ENCODE results near the gene PIGZ. TPM values are rescaled to one million over a fixed set of nuclear protein-coding genes. Genes with fewer than 3 reads are reported as not detected.

PIGZ gene
- total RNA-seq, 1 experiment from 2014 or later, result 0.55 TPM

- Histone ChIP-seq H3K27me3 (ENCODE audit: control insufficient read depth, insufficient read depth, low read length) (no peaks in the 10 kb centered on the region), H3K36me3 (replicated peaks; ENCODE audit: control insufficient read depth, insufficient read depth, low read length) (no peaks in the 10 kb centered on the region), H3K4me3 (ENCODE audit: insufficient read depth, low read depth, low read length) (no peak overlapping the region)
- peak; percentile 57 for DNase-seq
Observed at GRCh38 chr3:196994056-196994455, 25.4 kb upstream of the PIGZ start.

GRCh38 chr3:196992461-196993065 is 23.9 kb upstream of the PIGZ start:
- H3K36me3 ChIP-seq (replicated peaks; ENCODE audit: control insufficient read depth, insufficient read depth, low read length), result no peaks in the 10 kb centered on the region
- DNase-seq, result no peak
- no peak overlapping the region for H3K4me3 ChIP-seq (ENCODE audit: insufficient read depth, low read depth, low read length)
- H3K27me3 ChIP-seq (ENCODE audit: control insufficient read depth, insufficient read depth, low read length), result no peaks in the 10 kb centered on the region

GRCh38 chr3:196991581-196992460 is 23.2 kb upstream of the PIGZ start:
- DNase-seq, result peak; percentile 54
- Histone ChIP-seq H3K4me3 (ENCODE audit: insufficient read depth, low read depth, low read length) (no peak overlapping the region), H3K36me3 (replicated peaks; ENCODE audit: control insufficient read depth, insufficient read depth, low read length) (no peaks in the 10 kb centered on the region), H3K27me3 (ENCODE audit: control insufficient read depth, insufficient read depth, low read length) (no peaks in the 10 kb centered on the region)

GRCh38 chr3:196990601-196991007 is 22.0 kb upstream of the PIGZ start:
- peak; percentile 35 for DNase-seq
- H3K36me3 ChIP-seq (replicated peaks; ENCODE audit: control insufficient read depth, insufficient read depth, low read length), result no peaks in the 10 kb centered on the region
- no peaks in the 10 kb centered on the region for H3K27me3 ChIP-seq (ENCODE audit: control insufficient read depth, insufficient read depth, low read length)
- no peak overlapping the region for H3K4me3 ChIP-seq (ENCODE audit: insufficient read depth, low read depth, low read length)

GRCh38 chr3:196989721-196990262 is 21.2 kb upstream of the PIGZ start:
- H3K4me3 ChIP-seq (ENCODE audit: insufficient read depth, low read depth, low read length), result no peak overlapping the region
- H3K27me3 ChIP-seq (ENCODE audit: control insufficient read depth, insufficient read depth, low read length), result no peaks in the 10 kb centered on the region
- no peak for DNase-seq
- no peaks in the 10 kb centered on the region for H3K36me3 ChIP-seq (replicated peaks; ENCODE audit: control insufficient read depth, insufficient read depth, low read length)

- no peaks in the 10 kb centered on the region for H3K36me3 ChIP-seq (replicated peaks; ENCODE audit: control insufficient read depth, insufficient read depth, low read length)
- DNase-seq, result peak; percentile 81
- H3K27me3 ChIP-seq (ENCODE audit: control insufficient read depth, insufficient read depth, low read length), result no peaks in the 10 kb centered on the region
- H3K4me3 ChIP-seq (ENCODE audit: insufficient read depth, low read depth, low read length), result no peak overlapping the region
Observed at GRCh38 chr3:196988241-196989029, 19.8 kb upstream of the PIGZ start.

- no peak overlapping the region for H3K4me3 ChIP-seq (ENCODE audit: insufficient read depth, low read depth, low read length)
- no peaks in the 10 kb centered on the region for H3K36me3 ChIP-seq (replicated peaks; ENCODE audit: control insufficient read depth, insufficient read depth, low read length)
- H3K27me3 ChIP-seq (ENCODE audit: control insufficient read depth, insufficient read depth, low read length), result no peaks in the 10 kb centered on the region
- no peak for DNase-seq
Observed at GRCh38 chr3:196987022-196987421, 18.4 kb upstream of the PIGZ start.

GRCh38 chr3:196985954-196986885 is 17.6 kb upstream of the PIGZ start:
- no peak for DNase-seq

GRCh38 chr3:196985298-196985697 is 16.7 kb upstream of the PIGZ start:
- Histone ChIP-seq H3K27me3 (ENCODE audit: control insufficient read depth, insufficient read depth, low read length) (no peaks in the 10 kb centered on the region), H3K4me3 (ENCODE audit: insufficient read depth, low read depth, low read length) (no peak overlapping the region), H3K36me3 (replicated peaks; ENCODE audit: control insufficient read depth, insufficient read depth, low read length) (no peaks in the 10 kb centered on the region)
- DNase-seq, result no peak

More at GRCh38 chr3:196985954-196986885, 17.6 kb upstream of the PIGZ start:
- no peaks in the 10 kb centered on the region for H3K36me3 ChIP-seq (replicated peaks; ENCODE audit: control insufficient read depth, insufficient read depth, low read length)
- no peaks in the 10 kb centered on the region for H3K27me3 ChIP-seq (ENCODE audit: control insufficient read depth, insufficient read depth, low read length)
- no peak overlapping the region for H3K4me3 ChIP-seq (ENCODE audit: insufficient read depth, low read depth, low read length)

- Histone ChIP-seq H3K27me3 (ENCODE audit: control insufficient read depth, insufficient read depth, low read length) (no peaks in the 10 kb centered on the region; the same call in 1 of the 2 replicates), H3K4me3 (ENCODE audit: insufficient read depth, low read depth, low read length) (no peak overlapping the region), H3K36me3 (replicated peaks; ENCODE audit: control insufficient read depth, insufficient read depth, low read length) (no peaks in the 10 kb centered on the region)
- DNase-seq, result no peak
Observed at GRCh38 chr3:196983186-196983585, 14.6 kb upstream of the PIGZ start.

GRCh38 chr3:196981657-196982056 is 13.0 kb upstream of the PIGZ start:
- no peak for DNase-seq
- no peaks in the 10 kb centered on the region; the same call in 1 of the 2 replicates for H3K27me3 ChIP-seq (ENCODE audit: control insufficient read depth, insufficient read depth, low read length)
- H3K4me3 ChIP-seq (ENCODE audit: insufficient read depth, low read depth, low read length), result no peak overlapping the region
- no peaks in the 10 kb centered on the region for H3K36me3 ChIP-seq (replicated peaks; ENCODE audit: control insufficient read depth, insufficient read depth, low read length)

GRCh38 chr3:196979545-196979944 is 10.9 kb upstream of the PIGZ start:
- DNase-seq, result peak; percentile 51
- Histone ChIP-seq H3K27me3 (ENCODE audit: control insufficient read depth, insufficient read depth, low read length) (no peaks in the 10 kb centered on the region; the same call in 1 of the 2 replicates), H3K4me3 (ENCODE audit: insufficient read depth, low read depth, low read length) (no peak overlapping the region), H3K36me3 (replicated peaks; ENCODE audit: control insufficient read depth, insufficient read depth, low read length) (no peaks in the 10 kb centered on the region)

- H3K4me3 ChIP-seq (ENCODE audit: insufficient read depth, low read depth, low read length), result no peak overlapping the region
- no peak for DNase-seq
- H3K36me3 ChIP-seq (replicated peaks; ENCODE audit: control insufficient read depth, insufficient read depth, low read length), result no peaks in the 10 kb centered on the region
- no peaks in the 10 kb centered on the region; the same call in 1 of the 2 replicates for H3K27me3 ChIP-seq (ENCODE audit: control insufficient read depth, insufficient read depth, low read length)
Observed at GRCh38 chr3:196976941-196977340, 8.3 kb upstream of the PIGZ start.

Data from H7 (cell line).